Panc1 (cell line): ENCODE data around the gene CFAP69. TPM values are rescaled to one million over a fixed set of nuclear protein-coding genes. Genes with fewer than 3 reads are reported as not detected.

Source experiments
- ATAC-seq: fragments of 200-7000 bp; cut with Tn5 transposase; 2 replicates; pipeline ENCODE4 v1.9.1; 2020; ENCODE audit warnings: mild to moderate bottlenecking, moderate library complexity
- BruUV-seq: library from RNA; stranded (reverse); fragments of 400-500 nt; replicated peaks from 2 replicates; lab custom pipeline; 2021; lab: Mats Ljungman, UMichigan
- CTCF ChIA-PET: fragments of 300-600 bp; sonication (Branson Sonifier 250); formaldehyde crosslinking; loops from one replicate; lab custom pipeline; 2022; ENCODE audit warnings: antibody characterized with exemption; lab: Charles Lee
- POLR2A ChIA-PET: fragments of 300-600 bp; sonication (Branson Sonifier 250); formaldehyde crosslinking; loops from one replicate; lab custom pipeline; 2022; ENCODE audit warnings: antibody characterized with exemption; lab: Charles Lee
- DNase-seq: peaks from one replicate; pipeline ENCODE4 v3.0.0-alpha.2; 2010; ENCODE audit warnings: low read depth, low spot score
- H3K27ac ChIP-seq: 2 replicates; pipeline ENCODE4 v1.5.1; 2011; ENCODE audit warnings: mild to moderate bottlenecking, low read length, inconsistent platforms
- H3K27me3 ChIP-seq: fragments of 200-500 bp; sonication (Bioruptor generic); 2 replicates; pipeline ENCODE4 v1.6.0; 2014; ENCODE audit warnings: low read length, inconsistent platforms; ENCODE audit not compliant: control insufficient read depth, insufficient read depth
- H3K36me3 ChIP-seq: fragments of 200-500 bp; sonication (Bioruptor generic); 2 replicates; pipeline ENCODE4 v1.5.1; 2014; ENCODE audit warnings: inconsistent platforms, mild to moderate bottlenecking, low read length, moderate library complexity; ENCODE audit not compliant: control insufficient read depth, insufficient read depth
- H3K4me1 ChIP-seq: 2 replicates; pipeline ENCODE4 v1.5.1; 2011; ENCODE audit warnings: inconsistent platforms, mild to moderate bottlenecking, low read length, moderate library complexity; ENCODE audit not compliant: control insufficient read depth, insufficient read depth
- H3K4me3 ChIP-seq, 2 experiments: 2 replicates each; pipeline ENCODE4 v1.5.1; 2011 to 2012; ENCODE audit warnings: low read depth in 2 of 2, low read length in 2 of 2, mild to moderate bottlenecking in 2 of 2, inconsistent platforms in 1 of 2, moderate library complexity in 1 of 2
- H3K9me3 ChIP-seq: fragments of 200-500 bp; sonication (Bioruptor generic); 2 replicates; pipeline ENCODE4 v1.5.1; 2014; ENCODE audit warnings: low read depth, mild to moderate bottlenecking, inconsistent platforms, low read length, moderate library complexity; ENCODE audit not compliant: control insufficient read depth, insufficient read depth
- POLR2AphosphoS5 ChIP-seq: IDR thresholded peaks from 2 replicates; pipeline ENCODE4 v1.6.1; 2012; ENCODE audit warnings: mild to moderate bottlenecking, low read depth, low read length, moderate library complexity
- REST ChIP-seq, 2 experiments: IDR thresholded peaks; 2 replicates each; pipeline ENCODE4 v1.6.1; 2011 to 2012; ENCODE audit warnings: low read depth in 2 of 2, control low read depth in 1 of 2, low read length in 1 of 2, mild to moderate bottlenecking in 1 of 2, moderate library complexity in 1 of 2; ENCODE audit not compliant: insufficient read depth in 1 of 2
- SIN3A ChIP-seq: IDR thresholded peaks from 2 replicates; pipeline ENCODE4 v1.6.1; 2012; ENCODE audit warnings: low read depth, mild to moderate bottlenecking, low read length, moderate library complexity, borderline replicate concordance; ENCODE audit not compliant: insufficient read depth
- TCF7L2 ChIP-seq: IDR thresholded peaks from 2 replicates; pipeline ENCODE4 v1.6.1; 2011; ENCODE audit warnings: mild to moderate bottlenecking, low read depth, low read length, inconsistent platforms
- in situ Hi-C: cut with HindIII; loops from 2 replicates; pipeline ENCODE4 v1.10.0; 2016; ENCODE audit warnings: low sequenced_read_pairs, low pct_unique_long_range_greater_than_20kb
- intact Hi-C: fragments of 100-400 bp; cut with micrococcal nuclease; formaldehyde crosslinking; loops from one replicate; pipeline ENCODE4 v1.10.0; 2022; ENCODE audit not compliant: unreplicated experiment
- total RNA-seq: library from RNA; stranded (reverse); gene quantifications from one replicate; pipeline ENCODE4 v1.2.1, GENCODE V29; 2021; ENCODE audit not compliant: unreplicated experiment
- TF ChIP-seq, protein P1 (sequence below): fragments of 450-650 bp; IDR thresholded peaks from 2 replicates; pipeline ENCODE4 v1.5.1; 2017; ENCODE audit warnings: mild to moderate bottlenecking

The CFAP69 gene
- total RNA-seq, 1 experiment from 2014 or later = 0.51 TPM

DNA sequence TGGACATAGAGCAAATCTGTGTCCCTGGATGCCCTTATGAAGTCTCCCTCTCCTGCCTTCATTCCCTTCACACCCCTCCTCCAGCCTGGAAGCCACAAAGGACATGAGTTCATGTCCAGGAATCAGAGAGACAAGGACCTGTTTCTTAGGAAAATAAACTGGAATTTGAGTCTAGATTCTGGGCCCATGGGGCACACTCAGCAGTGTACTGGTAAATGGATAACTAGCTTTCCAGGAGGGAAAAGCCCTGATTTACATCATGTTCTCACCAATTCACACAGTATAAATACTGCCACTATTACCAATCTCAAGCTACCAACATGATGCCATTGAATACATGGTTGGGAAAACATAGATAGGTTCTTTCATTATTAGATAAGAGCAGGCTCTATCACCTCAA lies 66.2 kb downstream of the CFAP69 start:
- CTCF ChIA-PET = no interaction called here
- Histone ChIP-seq H3K36me3 (no peaks in the 10 kb centered on the region), H3K4me3 (no peak overlapping the region), H3K4me1 (no peaks in the 10 kb centered on the region), H3K9me3 (no peaks in the 10 kb centered on the region), H3K27ac (no peak overlapping the region), H3K27me3 (no peaks in the 10 kb centered on the region)
- intact Hi-C loops (no loop called here), in situ Hi-C loops (no loop called here)
- POLR2A ChIA-PET = no interaction called here
- TF ChIP-seq REST (IDR thresholded peaks at IDR 0.05; ENCODE audit: insufficient read depth in 1 of 2, low read depth in 2 of 2, low read length in 1 of 2) = no peak
- TF ChIP-seq, protein P1, sequence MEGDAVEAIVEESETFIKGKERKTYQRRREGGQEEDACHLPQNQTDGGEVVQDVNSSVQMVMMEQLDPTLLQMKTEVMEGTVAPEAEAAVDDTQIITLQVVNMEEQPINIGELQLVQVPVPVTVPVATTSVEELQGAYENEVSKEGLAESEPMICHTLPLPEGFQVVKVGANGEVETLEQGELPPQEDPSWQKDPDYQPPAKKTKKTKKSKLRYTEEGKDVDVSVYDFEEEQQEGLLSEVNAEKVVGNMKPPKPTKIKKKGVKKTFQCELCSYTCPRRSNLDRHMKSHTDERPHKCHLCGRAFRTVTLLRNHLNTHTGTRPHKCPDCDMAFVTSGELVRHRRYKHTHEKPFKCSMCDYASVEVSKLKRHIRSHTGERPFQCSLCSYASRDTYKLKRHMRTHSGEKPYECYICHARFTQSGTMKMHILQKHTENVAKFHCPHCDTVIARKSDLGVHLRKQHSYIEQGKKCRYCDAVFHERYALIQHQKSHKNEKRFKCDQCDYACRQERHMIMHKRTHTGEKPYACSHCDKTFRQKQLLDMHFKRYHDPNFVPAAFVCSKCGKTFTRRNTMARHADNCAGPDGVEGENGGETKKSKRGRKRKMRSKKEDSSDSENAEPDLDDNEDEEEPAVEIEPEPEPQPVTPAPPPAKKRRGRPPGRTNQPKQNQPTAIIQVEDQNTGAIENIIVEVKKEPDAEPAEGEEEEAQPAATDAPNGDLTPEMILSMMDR = no peak
- TF ChIP-seq SIN3A = no peak
- TF ChIP-seq TCF7L2 = no peak
- no peak for TF ChIP-seq POLR2AphosphoS5
- ATAC-seq (no peak), DNase-seq (no peak)
- no TSS peak for BruUV-seq

- DNase-seq (no peak), ATAC-seq (no peak)
- peaks cover 8% of the 10 kb centered on the region for H3K27me3 ChIP-seq
- TF ChIP-seq SIN3A = no peak
- TF ChIP-seq REST (IDR thresholded peaks at IDR 0.05; ENCODE audit: insufficient read depth in 1 of 2, low read depth in 2 of 2, low read length in 1 of 2) = no peak
- no peak for TF ChIP-seq POLR2AphosphoS5
- no peak for TF ChIP-seq TCF7L2
- TF ChIP-seq, protein P1 = peak; percentile 20; the same call in 1 of the 2 replicates
- H3K4me3 ChIP-seq = no peak overlapping the region
- intact Hi-C loops = no loop called here
- in situ Hi-C loops = no loop called here
- H3K27ac ChIP-seq = no peak overlapping the region
- H3K4me1 ChIP-seq = no peaks in the 10 kb centered on the region
- CTCF ChIA-PET = interaction anchor here (0.6 to 0.7 kb wide), 2 partner anchors 9 to 12 kb away, joined by 4 to 5 read pairs; no protein-coding TSS in a partner anchor
- no peaks in the 10 kb centered on the region for H3K36me3 ChIP-seq
- H3K9me3 ChIP-seq = no peaks in the 10 kb centered on the region
- BruUV-seq = no TSS peak
- POLR2A ChIA-PET = no interaction called here
These were observed 67.8 kb downstream of the CFAP69 start for GRCh38 chr7:90312745-90313144.
